Endothelial cell of umbilical vein (primary cell): ENCODE measurements around the gene SRPX2. TPM values are rescaled to one million over a fixed set of nuclear protein-coding genes. Genes with fewer than 3 reads are reported as not detected.

ENCODE experiments used
- BruUV-seq: library from RNA; stranded (reverse); fragments of 400-500 nt; replicated peaks from 2 replicates; lab custom pipeline; 2021; lab: Mats Ljungman, UMichigan
- CTCF ChIA-PET: fragments of 300-600, 350-600 bp; sonication (Branson Sonifier 250); formaldehyde crosslinking; loops from one replicate; lab custom pipeline; 2021; ENCODE audit warnings: antibody characterized with exemption, inconsistent platforms; lab: Charles Lee
- POLR2A ChIA-PET: fragments of 300-600, 350-600 bp; sonication (Branson Sonifier 250); formaldehyde crosslinking; loops from one replicate; lab custom pipeline; 2021; ENCODE audit warnings: antibody characterized with exemption, inconsistent platforms; lab: Charles Lee
- DNase-seq: peaks from one replicate; pipeline ENCODE4 v3.0.0-alpha.2; 2011; ENCODE audit warnings: low read depth, low spot score
- FAIRE-seq: peaks from 2 replicates; lab custom pipeline; 2011; peaks lifted over from hg19 to GRCh38; lab: Jason Lieb, UNC
- H2AFZ ChIP-seq: 2 replicates; pipeline ENCODE4 v1.6.0; 2012; ENCODE audit warnings: low read depth, low read length, control low read depth, inconsistent platforms
- H3K27ac ChIP-seq: 2 replicates; pipeline ENCODE4 v1.5.1; 2011; ENCODE audit warnings: low read depth, mild to moderate bottlenecking, control low read depth, low read length, moderate library complexity; ENCODE audit not compliant: insufficient read depth
- H3K27me3 ChIP-seq, 2 experiments: 2 replicates each; pipeline versions ENCODE4 v1.6.0 to v1.6.1; 2011; ENCODE audit warnings: low read length in 2 of 2, mixed read lengths in 1 of 2; ENCODE audit not compliant: control insufficient read depth in 2 of 2, insufficient read depth in 2 of 2
- H3K36me3 ChIP-seq, 2 experiments: 2 replicates in 1 of 2; 3 replicates in 1 of 2; pipeline ENCODE4 v1.5.1; 2011; ENCODE audit warnings: low read length in 2 of 2, mild to moderate bottlenecking in 1 of 2, moderate library complexity in 1 of 2; ENCODE audit not compliant: control insufficient read depth in 2 of 2, insufficient read depth in 2 of 2; ENCODE audit errors: extremely low read depth in 1 of 2
- H3K4me1 ChIP-seq: 3 replicates; pipeline ENCODE4 v1.5.1; 2011; ENCODE audit warnings: mild to moderate bottlenecking, low read length; ENCODE audit not compliant: control insufficient read depth, insufficient read depth; ENCODE audit errors: extremely low read depth
- H3K4me2 ChIP-seq: 2 replicates; pipeline ENCODE4 v1.6.1; 2011; ENCODE audit warnings: low read length, control low read depth, mixed read lengths; ENCODE audit not compliant: insufficient read depth
- H3K4me3 ChIP-seq, 3 experiments: fragments of 200-600 bp in 1 of 3; sonication (generic), shearing (Covaris generic) in 1 of 3; replicated peaks in 1 of 3; 2 replicates each; pipeline ENCODE4 v1.5.1; 2011 to 2016; ENCODE audit warnings: control low read depth in 3 of 3, low read length in 3 of 3, mild to moderate bottlenecking in 2 of 3, inconsistent platforms in 1 of 3, low read depth in 1 of 3, moderate library complexity in 1 of 3; ENCODE audit not compliant: insufficient read depth in 1 of 3
- H3K79me2 ChIP-seq: 2 replicates; pipeline ENCODE4 v1.6.0; 2012; ENCODE audit warnings: low read length, inconsistent platforms; ENCODE audit not compliant: control insufficient read depth, insufficient read depth
- H3K9ac ChIP-seq: replicated peaks from 2 replicates; pipeline ENCODE3; 2011; ENCODE audit warnings: low read length, control low read depth; ENCODE audit not compliant: insufficient read depth; ENCODE audit errors: extremely low read depth
- H3K9me1 ChIP-seq: replicated peaks from 3 replicates; pipeline ENCODE4 v1.6.0; 2011; ENCODE audit warnings: mild to moderate bottlenecking, low read length; ENCODE audit not compliant: control insufficient read depth, insufficient read depth; ENCODE audit errors: extremely low read depth
- H3K9me3 ChIP-seq: replicated peaks from 2 replicates; pipeline ENCODE4 v1.5.1; 2012; ENCODE audit warnings: low read length, inconsistent platforms; ENCODE audit not compliant: control insufficient read depth, insufficient read depth
- H4K20me1 ChIP-seq: replicated peaks from 2 replicates; pipeline ENCODE3; 2011; ENCODE audit warnings: mild to moderate bottlenecking, low read length; ENCODE audit not compliant: control insufficient read depth, insufficient read depth; ENCODE audit errors: extremely low read depth
- CTCF ChIP-seq, 2 donors: IDR thresholded peaks; 1 replicate in 1 of 2; 2 replicates in 1 of 2; pipeline ENCODE4 v1.5.1; 2011; ENCODE audit warnings: low read length in 2 of 2, mild to moderate bottlenecking in 2 of 2, moderate library complexity in 2 of 2, control low read depth in 1 of 2, inconsistent platforms in 1 of 2, low read depth in 1 of 2; ENCODE audit not compliant: insufficient read depth in 1 of 2; ENCODE audit errors: extremely low read depth in 1 of 2
- EZH2 ChIP-seq: IDR thresholded peaks from 2 replicates; pipeline ENCODE4 v1.6.1; 2012; ENCODE audit warnings: borderline replicate concordance, low read depth, mild to moderate bottlenecking, moderate library complexity, low read length, inconsistent platforms; ENCODE audit not compliant: severe bottlenecking
- FOS ChIP-seq: IDR thresholded peaks from 2 replicates; pipeline ENCODE4 v1.6.1; 2011; ENCODE audit warnings: mild to moderate bottlenecking, low read length, moderate library complexity, borderline replicate concordance; ENCODE audit not compliant: insufficient read depth
- GATA2 ChIP-seq: IDR thresholded peaks from 2 replicates; pipeline ENCODE4 v1.7.0; 2011; ENCODE audit warnings: low read depth, mild to moderate bottlenecking, moderate library complexity, mixed read lengths, low read length; ENCODE audit not compliant: insufficient read length, insufficient read depth
- JUN ChIP-seq: IDR thresholded peaks from 2 replicates; pipeline ENCODE4 v1.6.1; 2011; ENCODE audit warnings: borderline replicate concordance, low read depth; ENCODE audit not compliant: insufficient read length, insufficient read depth
- MYC ChIP-seq: IDR thresholded peaks from one replicate; pipeline ENCODE4 v1.6.1; 2011; ENCODE audit warnings: mild to moderate bottlenecking, low read depth, low read length
- POLR2A ChIP-seq: IDR thresholded peaks from 2 replicates; pipeline ENCODE4 v1.6.1; 2012; ENCODE audit warnings: low read depth, mild to moderate bottlenecking, control low read depth, low read length
- POLR2AphosphoS5 ChIP-seq: IDR thresholded peaks from 2 replicates; pipeline ENCODE4 v1.6.1; 2012; ENCODE audit warnings: low read depth, mild to moderate bottlenecking, control low read depth, low read length, moderate library complexity; ENCODE audit not compliant: insufficient read depth
- dilution Hi-C: fragments of 300-500 bp; cut with MboI; formaldehyde crosslinking; loops from one replicate; pipeline ENCODE4 v1.15.0; 2019; ENCODE audit warnings: low sequenced_read_pairs; ENCODE audit not compliant: extremely low pct_ligation_motif_present
- intact Hi-C: fragments of 100-400 bp; cut with micrococcal nuclease; formaldehyde crosslinking; loops from one replicate; pipeline ENCODE4 v1.10.0; 2022
- polyA plus RNA-seq, 4 experiments: library from polyadenylated mRNA; depleted of rRNA in 3 of 4; stranded (reverse) in 3 of 4; unstranded in 1 of 4; fragments of >200 nt; gene quantifications; 2 replicates each; pipeline versions ENCODE4 v1.2.1 to v1.2.3, GENCODE V29; 2011 to 2012; ENCODE audit warnings: missing spikeins in 1 of 4
- total RNA-seq: library from RNA; stranded (reverse); gene quantifications from 2 replicates; pipeline ENCODE4 v1.2.3, GENCODE V29; 2021
- TF ChIP-seq, protein P1 (sequence below): IDR thresholded peaks from 2 replicates; pipeline ENCODE4 v1.6.1; 2011; ENCODE audit not compliant: insufficient read depth, insufficient read length

Gene SRPX2
- total and polyA plus RNA-seq, 2 donors (not counting 3 experiments of a cell fraction or from before 2014, with no cell fraction given), result 124 to 265 TPM

DNA sequence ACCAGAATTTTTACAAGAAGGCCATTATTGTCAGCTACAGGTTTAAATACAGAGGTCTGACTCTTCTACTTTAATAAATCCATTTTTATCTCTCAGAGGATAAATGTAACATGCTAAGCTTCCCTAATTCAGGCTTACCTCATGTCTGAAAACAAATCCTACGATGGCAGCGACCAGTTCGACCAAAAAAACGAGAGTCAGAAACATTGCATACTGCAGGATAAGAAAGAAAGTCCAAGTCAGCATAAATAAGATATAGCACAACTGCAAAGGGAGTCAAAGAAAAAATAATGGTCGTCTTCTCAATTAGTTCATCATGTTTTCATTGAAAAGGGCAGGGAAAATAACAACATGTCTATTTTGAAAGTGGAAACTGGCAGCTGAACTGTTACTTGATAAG, 9.0 kb upstream of the SRPX2 start:
- H3K9ac ChIP-seq, result no peak overlapping the region
- no TSS peak for BruUV-seq
- intact Hi-C loops, result no loop called here

More for the DNA sequence above, 9.0 kb upstream of the SRPX2 start:
- Histone ChIP-seq H4K20me1 (no peaks in the 10 kb centered on the region), H3K27ac (no peak overlapping the region), H3K9me3 (no peaks in the 10 kb centered on the region), H3K4me1 (peaks cover 4% of the 10 kb centered on the region), H3K4me3 (peak overlapping the region in 1 of 3 experiments; percentile 69), H2AFZ (no peak overlapping the region), H3K9me1 (no peaks in the 10 kb centered on the region), H3K4me2 (no peak overlapping the region), H3K79me2 (peaks cover 3% of the 10 kb centered on the region), H3K27me3 (no peaks in the 10 kb centered on the region), H3K36me3 (peaks cover 0 to 4% of the 10 kb centered on the region in 2 experiments)
- CTCF ChIA-PET, result interaction anchor here (1.1 kb wide), 1 partner anchor 20 kb away, joined by 3 read pairs; no protein-coding TSS in a partner anchor
- FAIRE-seq (no peak), DNase-seq (peak; percentile 1)
- dilution Hi-C loops, result no loop called here
- POLR2A ChIA-PET, result no interaction called here
- TF ChIP-seq JUN, result no peak
- no peak for TF ChIP-seq FOS
- TF ChIP-seq POLR2A, result no peak
- TF ChIP-seq GATA2, result no peak
- TF ChIP-seq POLR2AphosphoS5, result no peak
- TF ChIP-seq, protein P1, sequence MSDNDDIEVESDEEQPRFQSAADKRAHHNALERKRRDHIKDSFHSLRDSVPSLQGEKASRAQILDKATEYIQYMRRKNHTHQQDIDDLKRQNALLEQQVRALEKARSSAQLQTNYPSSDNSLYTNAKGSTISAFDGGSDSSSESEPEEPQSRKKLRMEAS, result no peak
- TF ChIP-seq CTCF (IDR thresholded peaks at IDR 0.05; ENCODE audit: extremely low read depth in 1 of 2, insufficient read depth in 1 of 2, low read depth in 1 of 2, low read length in 2 of 2), result no peak
- TF ChIP-seq MYC, result no peak
- no peak for TF ChIP-seq EZH2
